ENCODE results near the gene RNLS. TPM values are rescaled to one million over a fixed set of nuclear protein-coding genes. Genes with fewer than 3 reads are reported as not detected.
"Not testable (repeated sequence)": the region's sequence is repeated elsewhere in the genome, so short reads cannot be mapped to it uniquely, and the experiment has no call there.

Gene RNLS
- total RNA-seq, 2 experiments from 2014 or later: 2.5 to 3.3 TPM

DNA sequence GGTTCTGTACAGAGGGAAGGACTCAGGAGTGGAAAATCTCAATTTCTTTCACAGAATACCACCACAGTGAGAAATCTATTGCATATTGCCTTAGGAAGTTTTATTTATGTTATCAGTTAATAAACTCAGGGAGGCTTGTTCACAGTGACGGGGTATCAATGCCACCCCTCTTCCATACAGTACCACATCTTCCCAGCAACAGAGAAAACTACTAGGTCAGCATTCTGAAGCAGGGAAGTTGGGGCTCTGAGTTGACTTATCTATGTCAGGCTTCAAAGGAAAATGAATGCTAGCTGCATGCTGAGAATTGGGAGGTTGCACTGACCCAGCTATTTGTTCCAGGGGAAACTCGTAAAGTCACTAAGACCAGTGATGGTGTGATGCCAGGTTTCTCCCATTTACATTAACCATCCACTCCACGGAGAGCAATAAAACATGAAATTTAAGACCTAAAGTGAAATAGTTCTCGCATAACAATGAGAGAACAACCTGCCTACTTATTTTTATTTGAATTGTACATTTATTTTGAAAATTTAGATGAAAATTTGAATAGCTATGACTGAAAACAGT is 266.7 kb downstream of the RNLS start:
- no peak for DNase-seq
- no peaks in the 10 kb centered on the region for H3K27me3 Mint-ChIP-seq (ENCODE audit: low read depth)
- CTCF ChIA-PET: interaction anchor here (0.6 to 1.4 kb wide), 3 partner anchors 8 to 70 kb away, joined by 3 to 4 read pairs (median 3); no protein-coding TSS in a partner anchor
- H3K4me3 Mint-ChIP-seq: no peak overlapping the region
- peaks cover 25% of the 10 kb centered on the region for H3K9me3 Mint-ChIP-seq (ENCODE audit: insufficient read depth)
- H3K36me3 Mint-ChIP-seq (ENCODE audit: low read depth): peaks cover 28% of the 10 kb centered on the region
- POLR2A ChIA-PET: no interaction called here
- H3K27ac Mint-ChIP-seq: no peak overlapping the region
- no peaks in the 10 kb centered on the region for H3K4me1 Mint-ChIP-seq (ENCODE audit: low read depth)
- ATAC-seq: no peak

DNA sequence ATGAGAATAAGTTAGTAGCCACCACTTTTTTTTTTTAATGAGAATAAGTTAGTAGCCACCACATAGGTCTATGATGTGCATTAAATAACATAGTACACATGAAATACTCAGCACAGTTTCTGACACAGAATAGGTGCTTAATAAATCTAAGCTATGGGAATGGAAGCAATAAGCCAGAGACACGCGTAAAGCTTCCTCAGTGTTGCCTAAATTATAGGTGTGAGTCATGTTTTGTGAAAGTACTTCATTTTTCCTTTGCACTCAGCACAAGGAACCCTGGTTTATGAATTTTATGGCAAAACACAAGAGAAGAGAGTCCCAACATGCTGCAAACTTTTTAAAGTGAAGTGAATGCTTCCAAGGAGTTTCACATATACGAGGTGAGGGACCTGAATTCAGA is 267.4 kb downstream of the RNLS start:
- ChIA-PET CTCF (interaction anchor here (0.6 to 1.2 kb wide), 3 partner anchors 8 to 11 kb away, joined by 3 read pairs; no protein-coding TSS in a partner anchor), POLR2A (no interaction called here)
- no peaks in the 10 kb centered on the region for H3K27me3 Mint-ChIP-seq (ENCODE audit: low read depth)
- no peak overlapping the region for H3K4me3 Mint-ChIP-seq
- no peak overlapping the region for H3K27ac Mint-ChIP-seq
- ATAC-seq (no peak), DNase-seq (no peak)
- no peaks in the 10 kb centered on the region for H3K4me1 Mint-ChIP-seq (ENCODE audit: low read depth)
- H3K9me3 Mint-ChIP-seq (ENCODE audit: insufficient read depth): peaks cover 18% of the 10 kb centered on the region
- peaks cover 21% of the 10 kb centered on the region for H3K36me3 Mint-ChIP-seq (ENCODE audit: low read depth)

DNA sequence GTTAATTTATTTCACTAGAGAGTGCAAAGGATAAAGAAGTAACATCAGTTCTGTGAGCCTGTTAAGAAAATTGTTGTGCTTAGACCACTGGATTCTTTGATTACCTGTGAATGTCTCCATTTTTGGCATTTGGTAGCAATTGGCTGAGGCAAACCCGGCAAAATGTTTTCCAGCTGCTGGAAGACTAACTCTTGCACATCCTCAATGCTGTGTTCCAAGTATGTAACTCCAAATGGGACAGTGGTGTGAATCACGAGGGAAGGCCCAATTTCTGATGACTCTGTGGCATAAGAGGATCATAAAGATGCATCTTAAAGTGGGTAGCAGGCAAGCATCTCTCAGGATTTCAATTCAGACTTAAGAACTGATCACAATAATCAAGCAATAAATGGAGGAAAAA is 268.8 kb downstream of the RNLS start:
- ChIA-PET CTCF (no interaction called here), POLR2A (no interaction called here)
- no peak overlapping the region for H3K4me3 Mint-ChIP-seq
- no peaks in the 10 kb centered on the region for H3K27me3 Mint-ChIP-seq (ENCODE audit: low read depth)
- H3K9me3 Mint-ChIP-seq (ENCODE audit: insufficient read depth): peaks cover 4% of the 10 kb centered on the region
- no peak overlapping the region for H3K27ac Mint-ChIP-seq
- peaks cover 7% of the 10 kb centered on the region for H3K36me3 Mint-ChIP-seq (ENCODE audit: low read depth)
- H3K4me1 Mint-ChIP-seq (ENCODE audit: low read depth): no peaks in the 10 kb centered on the region
- no peak for ATAC-seq
- no peak for DNase-seq

DNA sequence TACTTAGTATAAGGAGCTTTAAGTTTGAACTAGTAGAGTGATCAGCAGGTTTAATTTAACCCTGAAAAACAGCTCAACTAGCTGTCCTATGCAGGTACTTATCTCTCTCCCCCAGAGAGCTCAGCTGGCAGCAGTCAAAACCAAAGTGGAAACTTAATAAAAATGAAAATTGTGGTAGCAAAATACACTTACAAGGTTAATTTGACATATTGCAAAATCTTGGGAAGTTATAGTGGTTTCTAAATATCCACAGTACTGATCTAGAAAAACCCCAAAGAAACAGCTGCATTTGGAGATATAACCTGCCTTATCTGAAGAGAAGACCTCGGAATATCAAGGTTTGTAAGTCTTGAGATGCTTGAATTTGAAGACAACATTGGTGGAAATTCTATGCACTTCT is 269.2 kb downstream of the RNLS start:
- Mint-ChIP-seq H3K27me3 (ENCODE audit: low read depth) (no peaks in the 10 kb centered on the region), H3K4me3 (no peak overlapping the region), H3K36me3 (ENCODE audit: low read depth) (peaks cover 3% of the 10 kb centered on the region), H3K9me3 (ENCODE audit: insufficient read depth) (peaks cover 1% of the 10 kb centered on the region), H3K27ac (no peak overlapping the region), H3K4me1 (ENCODE audit: low read depth) (no peaks in the 10 kb centered on the region)
- ChIA-PET CTCF (interaction anchor here (1.0 kb wide), 1 partner anchor 453 kb away, joined by 3 read pairs; no protein-coding TSS in a partner anchor), POLR2A (no interaction called here)
- no peak for ATAC-seq
- no peak for DNase-seq

DNA sequence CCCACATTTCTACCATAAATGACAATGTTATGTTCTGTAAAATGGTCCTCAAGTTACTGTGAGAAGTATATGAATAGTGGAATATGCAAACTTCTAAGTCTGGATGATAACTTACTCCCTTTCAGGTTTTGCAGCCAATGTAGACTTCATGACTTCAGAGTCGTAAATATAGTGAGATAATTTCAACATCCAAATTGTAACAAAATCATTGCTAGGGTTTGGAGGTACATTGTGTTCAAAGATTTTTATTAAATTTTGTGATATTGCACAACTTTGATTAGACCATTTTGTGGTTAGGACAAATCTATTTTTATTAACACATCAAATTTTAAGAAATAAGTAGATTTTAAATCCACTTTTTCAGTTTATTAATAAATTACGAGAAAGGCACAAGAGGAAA is 270.3 kb downstream of the RNLS start:
- no peak for ATAC-seq

DNA sequence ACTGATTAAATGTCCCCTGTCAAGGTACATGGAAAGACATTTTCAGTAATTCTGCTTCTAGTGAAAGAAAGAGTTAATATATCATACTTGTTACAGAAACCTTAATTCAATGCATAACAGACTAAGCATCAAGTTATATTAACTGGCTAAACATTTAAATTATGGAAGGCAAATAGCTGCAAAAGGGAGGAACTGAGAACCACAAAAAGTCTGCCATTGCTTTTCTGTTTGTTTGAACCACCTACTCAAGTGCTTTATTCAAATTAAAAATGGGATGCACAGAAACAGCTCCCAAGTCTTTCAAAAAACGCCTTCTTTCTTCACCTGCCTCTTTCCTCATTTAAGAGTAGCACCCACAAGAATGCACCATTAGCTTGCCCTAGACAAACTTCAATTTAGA is 271.9 kb downstream of the RNLS start:
- DNase-seq (no peak), ATAC-seq (no peak)
- Mint-ChIP-seq H3K9me3 (ENCODE audit: insufficient read depth) (peaks cover under 1% of the 10 kb centered on the region), H3K4me1 (ENCODE audit: low read depth) (no peaks in the 10 kb centered on the region), H3K27ac (no peak overlapping the region), H3K27me3 (ENCODE audit: low read depth) (no peaks in the 10 kb centered on the region), H3K36me3 (ENCODE audit: low read depth) (no peaks in the 10 kb centered on the region), H3K4me3 (no peak overlapping the region)
- ChIA-PET POLR2A (no interaction called here), CTCF (interaction anchor here (0.9 kb wide), 1 partner anchor 11 kb away, joined by 3 read pairs; no protein-coding TSS in a partner anchor)

More for the DNA sequence above, 270.3 kb downstream of the RNLS start:
- no peaks in the 10 kb centered on the region for H3K27me3 Mint-ChIP-seq (ENCODE audit: low read depth)
- no peak for DNase-seq
- peaks cover 1% of the 10 kb centered on the region for H3K36me3 Mint-ChIP-seq (ENCODE audit: low read depth)
- no peaks in the 10 kb centered on the region for H3K9me3 Mint-ChIP-seq (ENCODE audit: insufficient read depth)
- CTCF ChIA-PET: interaction anchor here (1.0 to 1.2 kb wide), 2 partner anchors 76 to 452 kb away, joined by 3 read pairs; no protein-coding TSS in a partner anchor
- POLR2A ChIA-PET: no interaction called here
- no peak overlapping the region for H3K27ac Mint-ChIP-seq
- H3K4me1 Mint-ChIP-seq (ENCODE audit: low read depth): no peaks in the 10 kb centered on the region
- no peak overlapping the region for H3K4me3 Mint-ChIP-seq

DNA sequence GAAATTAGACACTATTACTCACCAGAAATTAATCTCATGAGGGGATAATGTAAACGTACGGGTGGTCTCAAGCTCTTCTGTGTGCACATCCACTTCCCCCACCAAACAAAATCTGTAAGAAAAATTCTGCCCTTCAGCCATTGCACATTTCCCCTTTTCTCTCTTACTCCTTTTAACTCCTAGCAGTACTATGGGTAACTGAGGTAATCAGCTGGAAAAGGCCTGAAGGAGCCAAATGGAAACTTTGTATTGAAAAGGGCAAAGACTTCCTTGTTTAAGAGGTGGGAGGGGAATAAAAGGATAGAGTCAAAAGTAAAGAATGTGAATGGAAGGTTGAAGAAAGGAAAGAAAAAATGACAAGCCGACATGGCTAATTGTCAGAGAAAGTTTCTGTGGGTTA is 273.8 kb downstream of the RNLS start:
- no peak for ATAC-seq
- Mint-ChIP-seq H3K27me3 (ENCODE audit: low read depth) (peaks cover 4% of the 10 kb centered on the region), H3K9me3 (ENCODE audit: insufficient read depth) (peaks cover 5% of the 10 kb centered on the region), H3K4me3 (no peak overlapping the region), H3K36me3 (ENCODE audit: low read depth) (peaks cover 5% of the 10 kb centered on the region), H3K4me1 (ENCODE audit: low read depth) (no peaks in the 10 kb centered on the region), H3K27ac (no peak overlapping the region)
- POLR2A ChIA-PET: no interaction called here
- no peak for DNase-seq
- CTCF ChIA-PET: no interaction called here

DNA sequence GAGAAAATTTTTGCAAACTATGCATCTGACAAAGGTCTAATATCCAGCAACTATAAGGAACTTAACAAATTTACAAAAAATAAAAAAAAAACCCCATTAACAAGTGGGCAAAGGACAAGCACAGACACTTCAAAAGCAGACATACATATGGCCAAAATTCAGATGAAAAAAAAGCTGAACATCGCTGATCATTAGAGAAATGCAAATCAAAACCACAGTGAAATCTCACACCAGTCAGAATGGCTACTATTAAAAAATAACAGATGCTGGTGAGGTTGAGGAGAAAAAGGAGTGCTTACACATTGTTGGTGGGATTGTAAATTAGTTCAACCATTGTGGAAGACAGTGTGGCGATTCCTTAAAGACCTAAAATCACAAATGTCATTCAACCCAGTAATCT is 274.8 kb downstream of the RNLS start:
- H3K27ac Mint-ChIP-seq; H3K36me3 Mint-ChIP-seq (ENCODE audit: low read depth); ATAC-seq; H3K27me3 Mint-ChIP-seq (ENCODE audit: low read depth); POLR2A ChIA-PET; H3K4me1 Mint-ChIP-seq (ENCODE audit: low read depth); DNase-seq; H3K9me3 Mint-ChIP-seq (ENCODE audit: insufficient read depth); CTCF ChIA-PET; H3K4me3 Mint-ChIP-seq: not testable (repeated sequence)

DNA sequence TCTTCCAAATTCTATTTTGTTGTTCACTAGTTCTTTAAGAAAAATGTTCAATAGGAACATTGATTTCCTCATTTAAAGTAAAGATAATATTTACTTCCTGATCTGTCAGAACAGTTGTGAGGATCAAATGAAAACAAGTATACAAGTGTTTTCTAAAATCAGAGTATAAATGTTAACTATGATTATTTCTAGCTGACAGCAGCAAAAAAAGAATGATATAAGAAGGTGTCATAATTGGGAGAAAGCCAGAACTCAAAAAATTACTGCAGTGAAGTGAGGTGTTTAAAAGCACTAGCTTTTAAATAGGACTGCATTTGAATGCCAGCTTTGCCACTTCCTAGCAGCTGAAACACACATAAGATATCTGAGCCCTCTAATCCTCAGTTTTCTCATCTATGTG is 283.3 kb downstream of the RNLS start:
- ChIA-PET POLR2A (no interaction called here), CTCF (interaction anchor here (0.9 kb wide), 1 partner anchor 12 kb away, joined by 3 read pairs; no protein-coding TSS in a partner anchor)
- Mint-ChIP-seq H3K4me3 (no peak overlapping the region), H3K4me1 (ENCODE audit: low read depth) (peaks cover 5% of the 10 kb centered on the region), H3K36me3 (ENCODE audit: low read depth) (peaks cover 7% of the 10 kb centered on the region), H3K9me3 (ENCODE audit: insufficient read depth) (no peaks in the 10 kb centered on the region), H3K27me3 (ENCODE audit: low read depth) (no peaks in the 10 kb centered on the region), H3K27ac (no peak overlapping the region)
- no peak for DNase-seq
- no peak for ATAC-seq

DNA sequence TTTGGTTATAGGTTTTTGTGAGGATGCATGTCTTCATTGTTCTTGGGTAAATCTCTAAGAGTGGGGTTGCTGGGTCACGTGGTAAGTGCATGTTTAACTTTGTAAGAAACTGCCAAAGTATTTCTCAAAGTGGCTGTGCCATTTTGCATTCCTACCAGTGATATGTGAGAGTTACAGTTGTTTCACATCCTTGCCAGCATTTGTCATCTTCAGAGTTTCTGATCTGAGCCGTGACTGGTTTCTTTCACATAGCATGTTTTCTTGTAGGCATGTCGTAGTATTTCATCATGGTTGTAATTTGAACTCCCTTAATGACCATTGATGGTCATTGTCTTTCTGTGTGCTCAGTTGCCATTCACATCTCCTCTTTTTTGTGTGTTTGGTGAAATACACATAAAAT is 286.0 kb downstream of the RNLS start:
- Mint-ChIP-seq H3K27ac (no peak overlapping the region), H3K9me3 (ENCODE audit: insufficient read depth) (no peaks in the 10 kb centered on the region), H3K4me1 (ENCODE audit: low read depth) (peaks cover 8% of the 10 kb centered on the region), H3K36me3 (ENCODE audit: low read depth) (peaks cover 7% of the 10 kb centered on the region), H3K27me3 (ENCODE audit: low read depth) (no peaks in the 10 kb centered on the region), H3K4me3 (no peak overlapping the region)
- ChIA-PET POLR2A (no interaction called here), CTCF (no interaction called here)
- ATAC-seq (no peak), DNase-seq (no peak)

DNA sequence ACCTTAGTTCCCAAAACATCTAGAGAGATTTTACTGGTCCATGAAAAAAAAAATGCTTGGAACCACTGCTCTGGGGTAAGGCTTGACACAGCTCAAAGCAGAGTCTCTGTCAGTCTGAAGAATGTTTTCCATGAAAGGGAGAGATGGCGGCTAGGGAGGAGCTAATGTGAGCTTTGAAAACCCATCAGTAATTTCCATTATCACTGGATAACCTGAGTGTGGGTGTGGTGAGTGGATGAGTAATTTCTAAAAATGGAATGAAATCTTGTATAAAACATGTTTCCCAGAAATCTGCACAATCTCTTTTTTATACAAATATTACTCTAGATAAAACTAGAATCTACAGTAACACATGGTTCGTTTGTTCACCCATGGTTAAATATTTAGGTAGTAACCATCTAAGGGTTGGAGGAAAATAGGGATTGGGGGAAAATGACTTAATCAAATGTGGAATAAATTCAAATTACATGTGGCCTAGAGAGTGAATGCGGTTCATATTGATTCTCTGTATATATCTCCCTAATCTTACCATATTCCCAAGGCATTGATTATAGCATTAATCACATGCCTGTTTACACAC is 289.4 kb downstream of the RNLS start:
- H3K4me3 Mint-ChIP-seq: no peak overlapping the region
- ATAC-seq: no peak
- POLR2A ChIA-PET: no interaction called here
- peaks cover 14% of the 10 kb centered on the region for H3K4me1 Mint-ChIP-seq (ENCODE audit: low read depth)
- DNase-seq: no peak
- no peak overlapping the region for H3K27ac Mint-ChIP-seq
- H3K9me3 Mint-ChIP-seq (ENCODE audit: insufficient read depth): no peaks in the 10 kb centered on the region
- CTCF ChIA-PET: no interaction called here
- H3K27me3 Mint-ChIP-seq (ENCODE audit: low read depth): no peaks in the 10 kb centered on the region
- peaks cover 4% of the 10 kb centered on the region for H3K36me3 Mint-ChIP-seq (ENCODE audit: low read depth)

DNA sequence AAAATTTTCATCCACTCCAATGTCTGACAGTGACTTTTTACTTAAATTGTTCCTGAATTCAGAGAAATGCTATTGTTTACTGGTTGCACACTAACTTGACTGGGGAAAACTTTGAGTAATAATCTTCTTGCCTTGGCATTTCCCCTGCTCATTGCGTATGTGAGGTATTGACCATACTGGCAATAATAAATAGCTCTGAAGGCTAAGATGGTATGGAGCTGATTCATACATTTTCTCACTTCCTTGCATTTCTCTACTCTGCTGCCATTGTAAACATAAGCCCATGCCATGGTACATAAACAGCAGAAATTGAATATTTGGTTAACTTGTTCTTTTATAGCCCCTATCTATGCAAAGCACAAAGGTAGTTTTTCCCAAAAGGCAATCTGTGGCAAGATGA is 290.0 kb downstream of the RNLS start:
- peaks cover 19% of the 10 kb centered on the region for H3K4me1 Mint-ChIP-seq (ENCODE audit: low read depth)
- H3K27ac Mint-ChIP-seq: no peak overlapping the region
- no peak for DNase-seq
- CTCF ChIA-PET: no interaction called here
- POLR2A ChIA-PET: no interaction called here
- peaks cover under 1% of the 10 kb centered on the region for H3K36me3 Mint-ChIP-seq (ENCODE audit: low read depth)
- no peak for ATAC-seq
- H3K9me3 Mint-ChIP-seq (ENCODE audit: insufficient read depth): no peaks in the 10 kb centered on the region
- H3K27me3 Mint-ChIP-seq (ENCODE audit: low read depth): no peaks in the 10 kb centered on the region
- H3K4me3 Mint-ChIP-seq: no peak overlapping the region

DNA sequence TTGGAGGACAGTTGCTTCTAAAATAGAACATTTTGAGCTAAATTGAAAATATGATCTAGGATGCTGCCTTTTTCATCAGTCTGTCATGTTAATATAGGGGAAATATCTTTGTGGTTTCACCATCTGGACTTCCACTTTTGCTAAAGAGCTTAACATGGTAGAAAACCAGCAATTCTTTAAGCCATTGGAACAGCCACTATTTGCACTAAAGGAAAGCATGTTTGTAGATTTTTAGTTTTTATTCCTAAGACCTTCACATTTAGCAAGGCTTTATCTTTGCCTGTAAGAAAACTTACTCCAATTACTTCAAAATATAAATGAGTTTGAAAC is 291.0 kb downstream of the RNLS start:
- Mint-ChIP-seq H3K9me3 (ENCODE audit: insufficient read depth) (no peaks in the 10 kb centered on the region), H3K4me1 (ENCODE audit: low read depth) (peaks cover 19% of the 10 kb centered on the region), H3K36me3 (ENCODE audit: low read depth) (no peaks in the 10 kb centered on the region), H3K27me3 (ENCODE audit: low read depth) (no peaks in the 10 kb centered on the region), H3K4me3 (no peak overlapping the region), H3K27ac (no peak overlapping the region)
- ATAC-seq (no peak), DNase-seq (no peak)
- ChIA-PET CTCF (interaction anchor here (0.6 to 0.9 kb wide), 3 partner anchors 11 to 518 kb away, joined by 3 to 4 read pairs (median 3); no protein-coding TSS in a partner anchor), POLR2A (no interaction called here)
